CD4-positive, alpha-beta T cell treated with Interleukin-15 for 4 hours (primary cell): ENCODE results near the gene STRN4.
"Not testable (repeated sequence)": the region's sequence is repeated elsewhere in the genome, so short reads cannot be mapped to it uniquely, and the experiment has no call there.

Experiments used
- DNase-seq: peaks from one replicate; pipeline ENCODE4 v3.0.0-alpha.2; 2020; ENCODE audit warnings: low spot score

Gene STRN4

DNA sequence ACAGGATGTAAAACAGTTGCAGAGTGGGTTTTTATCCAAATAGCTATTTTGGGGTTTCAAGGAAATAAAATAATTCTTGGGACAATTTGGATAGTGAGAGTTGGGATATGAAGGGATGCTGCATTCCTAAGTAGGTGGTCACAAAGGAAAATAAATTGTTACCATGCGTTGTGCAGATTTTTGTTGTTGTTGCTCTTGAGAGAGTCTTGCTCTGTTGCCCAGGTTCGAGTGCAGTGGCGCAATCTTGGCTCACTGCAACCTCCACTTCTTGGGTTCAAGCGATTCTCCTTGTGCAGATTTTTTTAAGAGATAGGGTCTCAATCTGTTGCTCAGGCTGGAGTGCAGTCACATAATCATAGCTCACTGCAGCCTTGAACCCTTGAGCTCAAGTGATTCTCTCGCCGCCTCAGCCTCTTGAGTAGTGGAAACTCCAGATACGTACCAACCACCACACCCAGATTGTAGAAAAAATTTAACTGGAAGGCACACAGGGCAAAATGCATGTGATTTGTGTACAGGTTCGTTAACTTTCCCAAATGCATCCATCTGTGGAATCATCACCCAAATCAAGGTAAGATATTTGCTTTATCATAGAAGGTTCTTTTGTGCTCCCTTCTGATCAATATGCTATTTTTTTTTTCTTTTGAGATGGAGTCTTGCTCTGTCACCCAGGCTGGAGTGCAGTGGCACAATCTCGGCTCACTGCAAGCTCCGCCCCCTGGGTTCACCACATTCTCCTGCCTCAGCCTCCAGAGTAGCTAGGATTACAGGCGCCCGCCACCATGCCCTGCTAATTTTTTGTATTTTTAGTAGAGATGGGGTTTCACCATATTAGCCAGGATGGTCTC, 26.1 kb upstream of the STRN4 start:
- DNase-seq: no peak

DNA sequence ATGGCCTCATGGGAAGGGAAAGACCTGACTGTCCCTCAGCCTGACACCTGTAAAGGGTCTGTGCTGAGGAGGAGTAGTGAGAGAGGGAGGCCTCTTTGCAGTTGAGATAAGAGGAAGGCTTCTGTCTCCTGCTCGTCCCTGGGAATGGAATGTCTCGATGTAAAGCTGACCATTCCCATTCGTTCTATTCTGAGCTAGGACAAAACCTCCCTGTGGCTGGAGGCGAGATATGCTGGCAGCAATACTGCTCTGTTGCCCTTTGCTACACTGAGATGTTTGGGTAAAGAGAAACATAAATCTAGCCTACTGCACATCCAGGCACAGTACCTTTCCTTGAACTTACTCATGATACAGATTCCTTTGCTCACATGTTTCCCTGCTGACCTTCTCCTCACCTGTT, 22.5 kb upstream of the STRN4 start:
- not testable (repeated sequence) for DNase-seq

DNA sequence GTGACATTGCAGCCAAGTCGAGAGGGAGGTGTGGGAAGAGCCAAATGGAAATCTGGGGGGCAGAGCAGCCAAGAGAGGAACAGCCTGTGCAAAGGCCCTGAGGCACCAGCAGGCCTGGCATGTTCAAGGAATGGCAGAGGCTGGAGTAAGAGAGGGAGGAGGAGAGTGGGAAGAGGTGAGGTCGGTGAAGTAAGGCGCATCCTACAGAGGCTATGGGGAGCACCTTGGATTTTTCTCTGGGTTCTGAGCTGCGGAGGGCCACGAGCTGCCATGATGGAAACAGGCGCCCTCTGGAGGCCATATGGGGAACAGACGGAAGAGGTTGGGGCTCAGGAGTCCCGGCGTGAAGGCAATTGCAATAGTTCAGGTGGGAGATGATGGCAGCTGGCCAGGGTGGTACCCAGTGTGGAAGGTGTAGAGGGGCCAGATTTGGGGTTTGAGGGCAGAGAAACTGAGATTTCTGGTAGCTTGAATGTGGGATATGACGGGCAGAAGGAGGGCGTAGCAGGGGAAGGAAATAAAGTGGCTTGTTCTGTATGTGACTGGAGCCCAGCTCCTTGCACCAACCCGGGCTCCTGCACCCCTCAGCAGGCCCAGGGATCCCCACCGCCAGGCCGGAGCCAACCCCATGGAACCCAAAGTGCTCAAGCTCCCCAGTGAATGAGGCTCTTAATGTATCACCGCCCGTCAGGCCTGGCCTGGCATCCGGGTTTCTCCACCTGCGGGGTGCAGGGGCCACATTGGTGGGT, 20.5 kb upstream of the STRN4 start:
- DNase-seq: peak; percentile 71

DNA sequence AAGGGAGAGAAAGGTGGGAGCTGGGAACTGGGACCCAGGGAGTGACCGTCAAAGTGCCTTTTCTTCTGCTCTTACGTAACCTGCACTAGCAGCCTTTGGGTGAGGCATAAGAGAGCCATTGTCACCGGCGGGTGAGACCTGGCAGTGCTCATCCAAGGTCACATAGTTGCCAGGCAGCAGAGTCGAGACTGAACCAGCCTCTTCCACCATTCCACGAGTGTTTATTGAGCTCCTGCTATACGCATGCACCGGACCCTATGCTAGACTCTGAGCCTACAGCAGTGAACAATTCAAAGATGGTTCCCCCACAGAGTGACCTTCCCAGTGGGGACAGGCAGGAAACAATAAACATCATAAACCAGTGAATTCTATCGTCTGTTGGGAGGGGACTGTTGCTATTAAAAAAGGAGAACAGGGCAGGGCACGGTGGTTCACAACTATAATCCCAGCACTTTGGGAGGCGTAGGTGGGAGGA, 18.6 kb upstream of the STRN4 start:
- no peak for DNase-seq

DNA sequence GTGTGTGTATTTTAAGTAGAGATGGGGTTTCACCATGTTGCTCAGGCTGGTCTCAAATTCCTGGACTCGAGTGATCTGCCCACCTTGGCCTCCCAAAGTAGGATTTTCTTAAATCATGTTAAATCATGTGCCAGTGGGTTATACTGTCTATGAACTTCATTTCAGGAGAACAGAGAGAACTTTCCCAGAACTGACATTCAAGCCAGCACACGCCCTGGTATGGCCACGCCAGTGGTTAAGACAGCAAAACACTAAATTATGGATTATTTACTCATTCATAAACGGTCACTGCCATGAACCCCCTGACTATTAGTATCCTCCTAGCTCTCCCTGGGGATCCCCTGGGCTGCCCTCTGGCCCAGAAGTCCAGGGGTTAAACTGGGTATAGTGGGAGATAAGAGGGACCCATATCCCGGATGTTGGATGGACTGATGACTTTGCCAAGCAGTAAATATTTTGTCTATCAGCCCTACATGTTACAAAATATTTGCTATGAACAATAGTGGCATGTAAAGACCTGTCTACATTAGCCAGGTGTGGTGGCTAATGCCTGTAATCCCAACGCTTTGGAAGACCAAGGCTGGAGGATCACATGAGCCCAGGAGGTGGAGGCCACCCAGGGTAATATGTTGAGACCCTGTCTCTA, 16.1 kb upstream of the STRN4 start:
- no peak for DNase-seq

DNA sequence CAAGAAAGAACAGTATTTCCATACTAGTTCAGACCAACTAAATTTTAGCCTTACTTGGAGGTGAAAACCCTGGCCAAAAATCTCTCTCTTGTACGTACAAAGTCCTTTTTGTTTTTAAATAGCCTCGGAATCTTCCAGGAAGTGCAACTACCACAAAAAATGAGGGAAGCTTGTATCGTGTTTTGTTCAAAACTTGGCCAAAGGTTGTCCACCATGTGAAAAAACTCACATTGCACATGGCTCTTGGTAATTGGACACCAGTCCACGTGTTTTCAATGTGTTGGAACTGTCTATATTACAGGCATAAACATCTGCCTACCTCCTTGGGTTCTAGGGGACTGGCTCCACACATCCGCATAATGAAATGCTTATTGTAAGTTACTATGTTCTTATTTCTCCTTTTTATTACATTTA, 15.2 kb upstream of the STRN4 start:
- no peak for DNase-seq

DNA sequence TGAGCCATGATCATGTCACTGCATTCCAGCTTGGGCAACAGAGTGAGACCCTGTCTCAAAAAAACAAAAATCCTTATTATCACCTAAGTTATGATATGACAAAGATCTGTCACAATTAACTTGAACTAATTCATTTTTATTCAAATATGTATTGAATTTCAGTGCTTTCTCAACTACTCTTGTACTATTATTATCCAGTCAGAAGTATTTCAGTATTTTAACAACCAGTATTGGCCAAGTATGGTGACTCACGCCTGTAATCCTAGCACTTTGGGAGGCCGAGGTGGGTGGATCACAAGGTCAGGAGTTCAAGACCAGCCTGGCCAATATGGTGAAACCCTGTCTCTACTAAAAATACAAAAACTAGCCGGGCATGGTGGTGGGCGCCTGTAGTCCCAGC, 14.6 kb upstream of the STRN4 start:
- not testable (repeated sequence) for DNase-seq

DNA sequence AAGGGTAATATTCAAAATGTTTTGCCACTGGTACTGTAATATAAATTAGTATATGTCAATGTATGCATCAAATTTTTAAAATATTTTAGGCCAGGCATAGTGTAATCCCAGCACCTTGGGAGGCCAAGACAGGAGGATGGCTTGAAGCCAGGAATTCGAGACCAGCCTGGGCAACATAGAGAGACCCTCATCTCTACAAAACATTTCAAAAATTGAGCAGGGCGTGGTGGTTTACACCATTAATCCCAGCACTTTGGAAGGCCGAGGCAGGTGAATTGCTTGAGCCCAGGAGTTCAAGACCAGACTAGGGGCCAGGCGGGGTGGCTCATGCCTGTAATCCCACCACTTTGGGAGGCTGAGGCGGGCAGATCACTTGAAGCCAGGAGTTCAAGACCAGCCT, 14.1 kb upstream of the STRN4 start:
- no peak for DNase-seq

DNA sequence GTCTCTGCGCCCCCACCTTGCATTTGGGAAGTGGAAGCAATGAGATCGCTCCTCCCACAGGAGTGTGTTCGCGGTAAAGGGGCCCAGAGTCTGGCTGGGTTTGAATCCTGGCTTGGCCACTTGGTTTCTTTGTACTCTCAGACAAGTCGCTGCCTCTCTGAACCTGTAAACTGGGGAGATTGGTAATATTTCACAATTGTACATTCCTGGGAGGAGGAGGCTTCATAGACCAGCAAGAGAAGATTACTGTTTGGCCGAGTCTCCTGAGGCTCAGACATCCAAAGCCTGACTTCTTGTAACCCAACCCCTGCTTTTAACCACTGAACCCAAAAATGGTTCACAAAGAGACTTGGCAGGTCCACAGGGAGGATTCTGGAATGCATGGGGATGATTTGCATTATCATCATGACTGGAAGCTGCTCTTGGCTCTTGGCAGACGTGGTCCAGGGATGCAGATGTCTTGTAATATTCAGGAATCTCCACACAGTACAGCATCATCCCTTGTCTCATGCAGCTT, 13.6 kb upstream of the STRN4 start:
- no peak for DNase-seq

DNA sequence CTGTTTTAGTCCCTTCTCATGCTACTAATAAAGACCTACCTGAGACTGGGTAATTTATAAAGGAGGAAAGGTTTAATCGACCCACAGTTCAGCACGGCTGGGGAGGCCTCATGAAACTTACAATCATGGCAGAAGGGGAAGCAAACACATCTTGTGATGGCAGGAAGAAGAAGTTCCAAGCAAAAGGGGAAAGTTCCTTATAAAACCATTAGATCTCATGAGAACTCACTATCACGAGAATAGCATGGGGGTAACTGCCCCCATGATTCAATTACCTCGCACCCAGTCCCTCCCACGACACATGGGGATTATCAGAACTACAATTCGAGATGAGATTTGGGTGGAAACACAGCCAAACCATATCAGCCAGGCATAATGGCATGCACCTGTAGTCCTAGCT, 13.0 kb upstream of the STRN4 start:
- DNase-seq: no peak

DNA sequence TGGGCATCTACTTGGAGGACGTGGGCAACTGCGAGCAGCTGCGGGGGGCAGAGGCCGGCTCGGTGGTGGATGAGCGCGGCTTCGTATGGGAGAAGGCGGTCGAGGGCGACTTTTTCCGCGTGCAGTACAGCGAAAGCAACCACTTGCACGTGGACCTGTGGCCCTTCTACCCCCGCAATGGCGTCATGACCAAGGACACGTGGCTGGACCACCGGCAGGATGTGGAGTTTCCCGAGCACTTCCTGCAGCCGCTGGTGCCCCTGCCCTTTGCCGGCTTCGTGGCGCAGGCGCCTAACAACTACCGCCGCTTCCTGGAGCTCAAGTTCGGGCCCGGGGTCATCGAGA, 10.3 kb upstream of the STRN4 start:
- DNase-seq: no peak

DNA sequence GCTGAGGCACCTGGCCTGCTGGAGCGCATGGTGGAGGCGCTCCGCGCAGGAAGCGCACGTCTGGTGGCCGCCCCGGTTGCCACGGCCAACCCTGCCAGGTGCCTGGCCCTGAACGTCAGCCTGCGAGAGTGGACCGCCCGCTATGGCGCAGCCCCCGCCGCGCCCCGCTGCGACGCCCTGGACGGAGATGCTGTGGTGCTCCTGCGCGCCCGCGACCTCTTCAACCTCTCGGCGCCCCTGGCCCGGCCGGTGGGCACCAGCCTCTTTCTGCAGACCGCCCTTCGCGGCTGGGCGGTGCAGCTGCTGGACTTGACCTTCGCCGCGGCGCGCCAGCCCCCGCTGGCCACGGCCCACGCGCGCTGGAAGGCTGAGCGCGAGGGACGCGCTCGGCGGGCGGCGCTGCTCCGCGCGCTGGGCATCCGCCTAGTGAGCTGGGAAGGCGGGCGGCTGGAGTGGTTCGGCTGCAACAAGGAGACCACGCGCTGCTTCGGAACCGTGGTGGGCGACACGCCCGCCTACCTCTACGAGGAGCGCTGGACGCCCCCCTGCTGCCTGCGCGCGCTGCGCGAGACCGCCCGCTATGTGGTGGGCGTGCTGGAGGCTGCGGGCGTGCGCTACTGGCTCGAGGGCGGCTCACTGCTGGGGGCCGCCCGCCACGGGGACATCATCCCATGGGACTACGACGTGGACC, 9.7 kb upstream of the STRN4 start:
- DNase-seq: no peak

DNA sequence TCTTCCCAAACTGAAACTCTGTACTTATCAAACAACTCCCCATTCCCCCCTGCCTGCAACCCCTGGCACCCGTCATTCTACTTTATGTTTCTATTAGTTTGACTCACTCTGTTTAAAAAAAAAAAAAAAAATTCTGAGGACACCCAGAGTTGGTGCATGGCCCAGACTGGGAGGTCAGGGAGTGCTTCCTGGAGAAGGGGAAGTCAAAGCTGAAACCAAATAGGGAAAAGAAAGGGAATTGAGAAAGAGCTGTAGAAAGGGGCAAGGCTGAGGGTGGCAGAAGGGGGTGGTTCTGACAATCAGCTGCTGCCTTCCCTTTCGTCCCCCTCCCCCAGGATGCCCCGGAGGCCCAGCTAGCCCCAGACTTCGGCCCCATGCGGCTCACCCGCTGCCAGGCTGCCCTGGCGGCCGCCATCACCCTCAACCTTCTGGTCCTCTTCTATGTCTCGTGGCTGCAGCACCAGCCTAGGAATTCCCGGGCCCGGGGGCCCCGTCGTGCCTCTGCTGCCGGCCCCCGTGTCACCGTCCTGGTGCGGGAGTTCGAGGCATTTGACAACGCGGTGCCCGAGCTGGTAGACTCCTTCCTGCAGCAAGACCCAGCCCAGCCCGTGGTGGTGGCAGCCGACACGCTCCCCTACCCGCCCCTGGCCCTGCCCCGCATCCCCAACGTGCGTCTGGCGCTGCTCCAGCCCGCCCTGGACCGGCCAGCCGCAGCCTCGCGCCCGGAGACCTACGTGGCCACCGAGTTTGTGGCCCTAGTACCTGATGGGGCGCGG, 9.0 kb upstream of the STRN4 start:
- no peak for DNase-seq

DNA sequence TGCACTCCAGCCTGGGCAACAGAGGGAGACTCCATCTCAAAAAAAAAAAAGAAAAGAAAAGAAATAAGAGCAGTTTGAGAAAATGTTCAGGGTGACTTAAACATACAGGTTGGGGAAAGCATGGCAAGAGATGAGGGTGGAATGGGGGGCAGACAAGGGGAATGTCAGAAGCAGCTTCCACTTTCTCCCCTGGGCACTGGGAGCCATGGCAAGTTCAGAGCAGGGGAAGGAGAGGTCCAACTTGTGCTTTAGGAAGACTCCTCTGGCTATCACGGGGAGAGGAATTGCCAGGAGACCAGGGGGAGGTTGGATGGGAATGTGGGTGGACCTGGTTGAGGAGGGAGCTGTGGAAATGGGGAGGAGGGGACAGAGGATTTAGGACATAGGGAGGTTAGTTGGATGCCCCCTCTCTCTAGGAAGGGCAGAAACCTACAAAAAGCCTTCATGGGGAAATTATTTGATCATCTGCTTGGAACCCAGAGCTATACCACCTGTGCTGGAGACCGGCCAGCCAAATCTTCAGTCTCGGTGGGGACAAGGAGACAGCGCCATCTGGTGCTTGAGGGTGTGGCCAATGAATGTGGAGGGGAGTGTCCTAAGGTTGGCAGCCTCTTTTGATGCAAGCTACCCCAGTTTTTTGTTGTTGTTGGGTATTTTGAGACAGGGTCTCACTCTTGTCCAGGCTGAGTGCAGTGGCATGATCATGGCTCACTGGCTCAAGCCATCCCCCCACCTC, 7.3 kb upstream of the STRN4 start:
- peak; percentile 74 for DNase-seq

DNA sequence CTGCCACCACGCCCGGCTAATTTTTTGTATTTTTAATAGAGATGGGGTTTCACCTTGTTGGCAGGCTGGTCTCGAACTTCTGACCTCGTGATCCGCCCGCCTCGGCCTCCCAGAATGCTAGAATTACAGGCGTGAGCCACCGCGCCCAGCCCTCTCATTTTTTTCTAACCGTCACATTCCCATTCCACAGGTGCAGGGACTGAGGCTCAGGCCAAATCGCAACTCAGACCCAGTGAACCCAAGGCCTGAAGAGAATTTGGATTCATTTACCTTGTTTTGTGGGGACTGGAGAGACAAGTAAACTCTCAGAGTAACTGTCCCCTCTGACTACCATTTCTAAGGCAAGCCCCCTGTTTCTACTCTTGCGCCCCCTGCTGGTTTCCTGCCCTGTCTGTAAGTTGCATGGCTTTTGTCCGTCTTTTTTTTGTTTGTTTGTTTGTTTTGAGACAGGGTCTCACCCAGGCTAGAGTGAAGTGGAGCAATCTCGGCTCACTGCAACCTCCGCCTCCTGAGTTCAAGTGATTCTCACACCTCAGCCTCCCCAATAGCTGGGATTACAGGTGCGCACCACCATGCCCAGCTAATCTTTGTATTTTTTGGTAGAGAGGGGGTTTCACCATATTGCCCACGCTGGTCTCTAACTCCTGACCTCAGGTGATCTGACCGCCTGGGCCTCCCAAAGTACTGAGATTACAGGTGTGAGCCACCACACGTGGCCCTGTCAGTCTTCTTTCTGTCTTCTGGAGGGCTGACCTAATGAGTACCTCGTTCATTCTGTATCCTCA, 2.3 kb upstream of the STRN4 start:
- DNase-seq: peak; percentile 77

DNA sequence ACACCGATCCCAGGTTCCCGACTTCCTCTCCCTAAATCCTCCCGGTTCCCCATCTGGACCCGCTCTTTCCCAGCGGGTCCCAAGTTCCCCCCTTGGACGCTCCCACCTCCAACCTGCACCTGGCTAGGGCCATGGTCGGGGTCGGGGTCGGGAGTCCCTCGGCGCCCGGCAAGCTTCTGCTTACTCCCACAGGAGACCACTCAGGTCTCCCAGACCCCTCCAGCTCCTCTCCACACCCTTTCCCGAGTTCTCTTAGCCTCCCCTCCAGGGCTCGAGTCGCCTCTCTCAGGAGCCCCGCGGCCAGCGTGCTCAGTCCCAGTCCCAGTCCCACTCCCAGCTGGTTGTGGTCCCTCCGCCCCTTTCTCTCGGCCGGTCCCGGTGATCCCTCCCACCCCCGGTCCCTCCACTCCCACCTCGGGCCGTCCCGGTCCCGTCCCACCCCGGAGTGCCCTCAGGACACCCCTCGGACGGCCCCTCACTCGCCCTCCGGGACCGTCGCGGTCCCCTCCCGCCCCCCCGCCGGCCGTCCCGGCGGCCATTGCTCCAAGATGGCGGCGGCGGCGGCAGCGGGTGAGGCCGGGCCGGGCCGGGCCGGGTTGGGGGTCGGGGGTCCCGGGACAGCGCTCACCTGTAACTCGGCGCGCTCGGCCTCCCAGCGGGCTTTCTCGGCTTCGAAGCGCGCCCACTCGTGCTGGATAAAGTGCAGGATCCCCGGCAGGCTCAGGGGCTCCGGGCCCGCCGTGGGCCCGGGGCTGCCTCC, 549 bp downstream of the STRN4 start, which contains the start of gene FKRP:
Gene FKRP (plus strand): TSS at position 537 of the 760 bp plus-strand sequence. CDS start 9,394 bp downstream, outside the sequence.
- DNase-seq: peak; percentile 14

DNA sequence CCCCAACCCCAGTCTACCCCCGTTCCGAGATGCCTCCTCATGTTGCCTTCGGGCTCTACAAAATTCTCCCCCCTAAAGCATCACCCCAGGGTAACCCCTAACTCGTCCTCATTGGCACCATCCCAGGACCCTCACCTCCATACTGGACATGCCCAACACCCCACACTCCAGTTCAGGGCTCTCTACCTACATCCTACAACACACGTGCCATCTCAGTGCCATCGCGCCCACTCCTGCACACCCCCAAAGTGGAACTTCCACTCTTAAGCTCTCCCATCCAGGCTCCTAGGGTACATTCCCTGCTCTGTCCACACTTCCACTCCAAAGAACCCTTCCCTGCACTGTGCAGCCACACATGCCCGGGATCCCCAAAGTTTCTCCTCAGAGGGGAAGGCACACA, 1.2 kb downstream of the STRN4 start:
- DNase-seq: no peak

DNA sequence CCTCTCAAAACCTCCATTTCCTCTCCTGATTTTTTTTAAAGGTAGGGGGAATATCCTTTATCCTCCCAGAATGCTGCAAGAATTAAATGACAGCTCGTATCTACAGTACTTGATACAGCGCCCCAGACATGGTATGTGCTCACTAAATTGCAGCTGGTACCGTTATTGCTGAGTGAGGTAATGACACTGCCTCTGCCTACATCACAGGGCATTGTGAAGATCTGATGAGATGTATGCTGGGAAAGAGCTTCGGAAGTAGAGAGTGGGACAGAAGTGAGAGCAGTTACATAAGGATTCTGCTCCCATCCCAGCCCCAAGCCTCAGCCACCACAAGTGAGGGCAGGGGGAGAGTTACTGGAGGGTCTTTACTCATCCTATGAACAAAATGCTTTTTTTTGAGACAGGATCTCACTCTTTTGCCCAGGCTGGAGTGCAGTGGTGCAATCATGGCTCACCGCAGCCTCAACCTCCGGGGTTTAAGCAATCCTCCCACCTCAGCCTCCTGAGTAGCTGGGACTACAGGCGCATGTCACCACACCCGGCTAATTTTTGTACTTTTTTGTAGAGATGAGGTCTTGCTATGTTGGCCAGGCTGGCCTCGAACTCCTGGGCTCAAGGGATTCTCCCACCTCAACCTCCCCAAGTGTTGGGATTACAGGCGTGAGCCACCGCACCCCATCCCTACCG, 2.1 kb downstream of the STRN4 start:
- DNase-seq: no peak
